Erythroblast (primary cell): ENCODE data around the gene TSPAN9.

Source experiments
- GATA1 ChIP-seq: IDR thresholded peaks from 2 replicates; pipeline ENCODE4 v1.6.1; 2011; ENCODE audit warnings: low read depth, mild to moderate bottlenecking, control low read depth, low read length, moderate library complexity
- POLR2A ChIP-seq: IDR thresholded peaks from 2 replicates; pipeline ENCODE4 v1.6.1; 2011; ENCODE audit warnings: mild to moderate bottlenecking, low read length

DNA sequence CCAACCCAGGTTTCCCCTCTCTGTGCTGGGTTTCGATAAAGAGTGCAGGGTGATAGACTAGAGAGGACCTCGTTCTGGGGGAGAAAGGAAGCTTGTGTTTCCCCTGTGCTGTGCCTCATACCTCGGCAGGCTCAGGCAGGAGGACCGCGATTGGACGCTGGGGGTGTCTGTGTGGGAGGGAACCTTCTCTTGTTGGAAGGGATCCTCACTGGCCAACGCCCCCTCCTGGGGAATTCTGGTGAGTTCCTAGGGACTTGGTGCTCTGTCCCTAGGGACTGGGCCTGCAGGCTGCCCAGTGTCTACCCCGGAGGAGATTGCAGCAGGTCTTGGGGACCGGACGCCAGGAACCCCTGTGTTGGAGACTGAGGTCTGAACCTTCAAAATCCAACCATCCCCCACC is 256.4 kb downstream of the TSPAN9 start:
- TF ChIP-seq POLR2A (no peak), GATA1 (no peak)
